CD14-positive monocyte (primary cell): ENCODE results near the gene CGB5. TPM values are rescaled to one million over a fixed set of nuclear protein-coding genes. Genes with fewer than 3 reads are reported as not detected.

Source experiments
- DNase-seq, 3 donors: peaks; one replicate each; pipeline ENCODE4 v3.0.0-alpha.2; 2011 to 2022
- H2AFZ ChIP-seq: 2 replicates; pipeline ENCODE4 v1.6.0; 2012; ENCODE audit warnings: mild to moderate bottlenecking, low read depth, low read length, inconsistent platforms; ENCODE audit not compliant: insufficient read depth, poor library complexity, severe bottlenecking
- H3K27ac ChIP-seq, 2 donors: 1 replicate in 1 of 2; 2 replicates in 1 of 2; pipeline ENCODE4 v1.5.1; 2012 to 2013; ENCODE audit warnings: low read length in 2 of 2, control low read depth in 1 of 2, inconsistent platforms in 1 of 2, low read depth in 1 of 2, mild to moderate bottlenecking in 1 of 2
- H3K27me3 ChIP-seq, 2 donors: one replicate each; pipeline versions ENCODE4 v1.6.0 to v1.6.1; 2011 to 2013; ENCODE audit warnings: low read length in 2 of 2; ENCODE audit not compliant: control insufficient read depth in 2 of 2, insufficient read depth in 2 of 2
- H3K36me3 ChIP-seq, 2 donors: replicated peaks in 1 of 2; 1 replicate in 1 of 2; 2 replicates in 1 of 2; pipeline versions ENCODE4 v1.5.1 to v1.6.1; 2012 to 2013; ENCODE audit warnings: low read length in 2 of 2, control low read depth in 1 of 2, inconsistent platforms in 1 of 2, mild to moderate bottlenecking in 1 of 2; ENCODE audit not compliant: insufficient read depth in 2 of 2, control insufficient read depth in 1 of 2
- H3K4me1 ChIP-seq, 2 donors: 1 replicate in 1 of 2; 2 replicates in 1 of 2; pipeline versions ENCODE4 v1.5.1 to v1.6.1; 2012 to 2013; ENCODE audit warnings: low read length in 2 of 2, control low read depth in 1 of 2, inconsistent platforms in 1 of 2, mild to moderate bottlenecking in 1 of 2, moderate library complexity in 1 of 2; ENCODE audit not compliant: insufficient read depth in 2 of 2, control insufficient read depth in 1 of 2
- H3K4me2 ChIP-seq: replicated peaks from 2 replicates; pipeline ENCODE3; 2012; ENCODE audit warnings: low read length, moderate library complexity, mild to moderate bottlenecking; ENCODE audit not compliant: poor library complexity, severe bottlenecking; ENCODE audit errors: extremely low read depth
- H3K4me3 ChIP-seq, 3 experiments: fragments of 200-600 bp in 1 of 3; sonication (generic) in 1 of 3; replicated peaks in 1 of 3; 1 replicate in 2 of 3; 2 replicates in 1 of 3; pipeline ENCODE4 v1.5.1; 2011 to 2013; ENCODE audit warnings: low read length in 3 of 3, mild to moderate bottlenecking in 3 of 3, control low read depth in 2 of 3, low read depth in 2 of 3, inconsistent platforms in 1 of 3, moderate library complexity in 1 of 3
- H3K79me2 ChIP-seq: 2 replicates; pipeline ENCODE4 v1.6.0; 2012; ENCODE audit warnings: mild to moderate bottlenecking, control low read depth, inconsistent platforms, low read length, moderate library complexity; ENCODE audit not compliant: insufficient read depth
- H3K9ac ChIP-seq: 2 replicates; pipeline ENCODE4 v1.6.0; 2017; ENCODE audit warnings: low read length, mild to moderate bottlenecking; ENCODE audit not compliant: insufficient read depth, poor library complexity, severe bottlenecking
- H3K9me3 ChIP-seq, 2 donors: replicated peaks in 1 of 2; 1 replicate in 1 of 2; 2 replicates in 1 of 2; pipeline versions ENCODE4 v1.5.1 to v1.6.1; 2012 to 2013; ENCODE audit warnings: low read length in 2 of 2, control low read depth in 1 of 2; ENCODE audit not compliant: control insufficient read depth in 1 of 2, insufficient read depth in 1 of 2
- H4K20me1 ChIP-seq: 2 replicates; pipeline ENCODE4 v1.6.0; 2012; ENCODE audit warnings: mild to moderate bottlenecking, low read length, control low read depth, moderate library complexity; ENCODE audit not compliant: insufficient read depth
- H3K27ac Mint-ChIP-seq, 7 donors: one replicate each; pipeline ENCODE4 v1.8.0; 2020; ENCODE audit warnings: mild to moderate bottlenecking in 7 of 7, mixed read lengths in 7 of 7, moderate library complexity in 6 of 7, inconsistent platforms in 2 of 7
- H3K27me3 Mint-ChIP-seq, 3 donors: one replicate each; pipeline ENCODE4 v1.8.0; 2021 to 2022; ENCODE audit warnings: low read depth in 3 of 3, mild to moderate bottlenecking in 3 of 3, mixed read lengths in 3 of 3, moderate library complexity in 3 of 3, inconsistent platforms in 1 of 3
- H3K36me3 Mint-ChIP-seq, 2 donors: one replicate each; pipeline ENCODE4 v1.8.0; 2020; ENCODE audit warnings: mixed read lengths in 2 of 2, inconsistent platforms in 1 of 2, mild to moderate bottlenecking in 1 of 2
- H3K4me1 Mint-ChIP-seq: one replicate; pipeline ENCODE4 v1.8.0; 2020; ENCODE audit warnings: mild to moderate bottlenecking, mixed read lengths
- H3K4me3 Mint-ChIP-seq, 2 donors: one replicate each; pipeline ENCODE4 v1.8.0; 2020; ENCODE audit warnings: mild to moderate bottlenecking in 2 of 2, mixed read lengths in 2 of 2, moderate library complexity in 1 of 2
- H3K9me3 Mint-ChIP-seq, 7 donors: one replicate each; pipeline ENCODE4 v1.8.0; 2020 to 2022; ENCODE audit warnings: mixed read lengths in 7 of 7, mild to moderate bottlenecking in 6 of 7, moderate library complexity in 6 of 7, inconsistent platforms in 2 of 7
- WGBS: methylation state at CpG from one replicate; pipeline ENCODE4 v1.1.5; 2013; ENCODE audit warnings: missing lambda C conversion rate; ENCODE audit not compliant: insufficient coverage; 5-methylcytosine and 5-hydroxymethylcytosine counted together
- intact Hi-C, 2 donors: fragments of 100-400 bp; cut with micrococcal nuclease; formaldehyde crosslinking; loops; one replicate each; pipeline versions ENCODE4 v1.15.0 to v1.15.1; 2023
- polyA plus RNA-seq, 3 donors: library from polyadenylated mRNA; depleted of rRNA in 1 of 3; unstranded in 2 of 3; stranded (reverse) in 1 of 3; fragments of 300-500 nt in 2 of 3; fragments of >200 nt in 1 of 3; fragmentation: Illumina TruSeq in 2 of 3; gene quantifications; 1 replicate in 2 of 3; 2 replicates in 1 of 3; pipeline ENCODE4 v1.2.3, GENCODE V29; 2012 to 2021
- TF ChIP-seq, protein P1 (sequence below): fragments of 200-600 bp; IDR thresholded peaks from one replicate; pipeline ENCODE4 v1.8.0; 2022; ENCODE audit warnings: antibody characterized with exemption, mild to moderate bottlenecking

The CGB5 gene
- polyA plus RNA-seq, 3 donors, result not detected

GRCh38 chr19:49070416-49070815 is 26.8 kb downstream of the CGB5 start:
- peaks cover 27 to 80% of the 10 kb centered on the region in 2 donors for H3K27me3 ChIP-seq
- H3K27ac Mint-ChIP-seq, result no peak overlapping the region
- no peaks in the 10 kb centered on the region for H3K36me3 ChIP-seq

DNA sequence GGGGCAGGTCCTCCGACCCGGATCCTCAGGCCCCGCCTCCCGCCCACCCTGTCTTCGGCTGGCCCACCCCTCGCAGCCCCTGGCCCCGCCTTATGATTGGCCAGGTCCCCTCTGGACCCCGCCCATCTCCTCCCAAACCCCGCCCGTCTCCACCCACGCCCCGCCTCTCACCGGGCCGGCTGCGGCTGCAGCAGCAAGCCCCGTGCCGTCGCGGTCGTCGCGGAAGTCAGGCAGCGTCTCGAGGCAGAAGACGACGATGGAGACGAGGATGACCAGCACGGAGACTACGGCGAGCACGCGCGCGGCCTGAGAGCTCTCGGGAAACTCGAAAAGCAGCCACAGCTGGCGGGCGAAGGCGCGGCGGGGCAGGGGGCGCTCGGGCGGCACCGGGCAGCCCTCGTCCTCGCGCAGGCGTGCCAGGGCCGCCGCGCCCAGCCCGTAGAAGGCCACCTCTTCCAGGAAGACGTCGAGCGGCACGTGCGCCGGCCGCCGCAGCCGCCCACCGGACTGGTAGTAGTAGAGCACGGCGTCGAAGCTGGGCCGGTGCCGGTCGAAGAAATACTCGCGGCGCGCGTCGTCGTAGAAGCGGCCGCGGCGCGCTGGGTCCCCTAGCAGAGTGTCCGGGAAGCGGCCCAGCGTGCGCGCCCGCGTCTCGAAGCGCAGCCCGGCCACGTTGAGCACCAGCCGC is 28.4 kb downstream of the CGB5 start:
- Mint-ChIP-seq H3K36me3 (peaks cover 3 to 8% of the 10 kb centered on the region in 2 donors), H3K4me1 (peaks cover 11% of the 10 kb centered on the region), H3K4me3 (peak overlapping the region in 1 of 2 donors; percentile 71), H3K9me3 (peaks cover 0 to 33% (median 17%) of the 10 kb centered on the region in 7 donors), H3K27me3 (peaks cover 63 to 78% (median 66%) of the 10 kb centered on the region in 3 donors), H3K27ac (no peak overlapping the region)
- H3K4me2 ChIP-seq, result no peak overlapping the region
- intact Hi-C loops, result no loop called here
- H4K20me1 ChIP-seq, result no peaks in the 10 kb centered on the region
- no peak for DNase-seq
- H3K4me3 ChIP-seq, result no peak overlapping the region
- 11% methylated on average over 84 of the region's 93 CpGs for WGBS
- H3K27me3 ChIP-seq, result peaks cover 14 to 64% of the 10 kb centered on the region in 2 donors
- peaks cover 0 to 7% of the 10 kb centered on the region in 2 donors for H3K9me3 ChIP-seq
- no peaks in the 10 kb centered on the region for H3K79me2 ChIP-seq
- H3K4me1 ChIP-seq, result no peaks in the 10 kb centered on the region
- H3K9ac ChIP-seq, result no peak overlapping the region
- TF ChIP-seq, protein P1, sequence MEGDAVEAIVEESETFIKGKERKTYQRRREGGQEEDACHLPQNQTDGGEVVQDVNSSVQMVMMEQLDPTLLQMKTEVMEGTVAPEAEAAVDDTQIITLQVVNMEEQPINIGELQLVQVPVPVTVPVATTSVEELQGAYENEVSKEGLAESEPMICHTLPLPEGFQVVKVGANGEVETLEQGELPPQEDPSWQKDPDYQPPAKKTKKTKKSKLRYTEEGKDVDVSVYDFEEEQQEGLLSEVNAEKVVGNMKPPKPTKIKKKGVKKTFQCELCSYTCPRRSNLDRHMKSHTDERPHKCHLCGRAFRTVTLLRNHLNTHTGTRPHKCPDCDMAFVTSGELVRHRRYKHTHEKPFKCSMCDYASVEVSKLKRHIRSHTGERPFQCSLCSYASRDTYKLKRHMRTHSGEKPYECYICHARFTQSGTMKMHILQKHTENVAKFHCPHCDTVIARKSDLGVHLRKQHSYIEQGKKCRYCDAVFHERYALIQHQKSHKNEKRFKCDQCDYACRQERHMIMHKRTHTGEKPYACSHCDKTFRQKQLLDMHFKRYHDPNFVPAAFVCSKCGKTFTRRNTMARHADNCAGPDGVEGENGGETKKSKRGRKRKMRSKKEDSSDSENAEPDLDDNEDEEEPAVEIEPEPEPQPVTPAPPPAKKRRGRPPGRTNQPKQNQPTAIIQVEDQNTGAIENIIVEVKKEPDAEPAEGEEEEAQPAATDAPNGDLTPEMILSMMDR, result no peak
- no peaks in the 10 kb centered on the region for H3K36me3 ChIP-seq
- no peak overlapping the region for H3K27ac ChIP-seq
- H2AFZ ChIP-seq, result no peak overlapping the region

More at GRCh38 chr19:49070416-49070815, 26.8 kb downstream of the CGB5 start:
- Histone ChIP-seq H2AFZ (no peak overlapping the region), H3K79me2 (no peaks in the 10 kb centered on the region), H3K4me2 (no peak overlapping the region), H3K4me3 (no peak overlapping the region), H4K20me1 (no peaks in the 10 kb centered on the region), H3K9ac (no peak overlapping the region), H3K9me3 (peaks cover 0 to 7% of the 10 kb centered on the region in 2 donors), H3K27ac (no peak overlapping the region), H3K4me1 (no peaks in the 10 kb centered on the region)
- H3K27me3 Mint-ChIP-seq, result peaks cover 74 to 86% (median 78%) of the 10 kb centered on the region in 3 donors
- H3K9me3 Mint-ChIP-seq, result peaks cover 0 to 33% (median 17%) of the 10 kb centered on the region in 7 donors
- no peak for DNase-seq
- H3K4me3 Mint-ChIP-seq, result peak overlapping the region in 1 of 2 donors; percentile 52
- intact Hi-C loops, result no loop called here
- peaks cover 11% of the 10 kb centered on the region for H3K4me1 Mint-ChIP-seq
- peaks cover 3 to 8% of the 10 kb centered on the region in 2 donors for H3K36me3 Mint-ChIP-seq
- 97% methylated on average over 19 of the region's 21 CpGs for WGBS
- TF ChIP-seq, protein P1, result no peak
